OCI-LY3 (cell line): ENCODE results near the gene SND1.

Experiments
- H2AFZ ChIP-seq: fragments of 200-600, 300-600 bp; shearing (Covaris generic); 2 replicates; pipeline ENCODE4 v1.6.0; 2014; ENCODE audit warnings: antibody characterized with exemption, low read depth, low read length
- H3K27ac ChIP-seq: fragments of 200-600, 300-600 bp; sonication (generic); 2 replicates; pipeline ENCODE4 v1.5.1; 2014; ENCODE audit warnings: mild to moderate bottlenecking, low read length, moderate library complexity, mixed read lengths
- H3K27me3 ChIP-seq: fragments of 200-600, 300-600 bp; sonication (generic); 2 replicates; pipeline ENCODE4 v1.6.1; 2014; ENCODE audit warnings: low read depth, low read length, mixed read lengths
- H3K36me3 ChIP-seq: fragments of 200-600, 300-600 bp; sonication (generic); replicated peaks from 2 replicates; pipeline ENCODE3; 2014; ENCODE audit warnings: low read depth, low read length, mixed read lengths
- H3K4me1 ChIP-seq: fragments of 300-600, 200-600 bp; sonication (generic); 2 replicates; pipeline ENCODE4 v1.6.1; 2014; ENCODE audit warnings: low read length, mixed read lengths
- H3K4me2 ChIP-seq: fragments of 200-600, 300-600 bp; sonication (generic); 2 replicates; pipeline ENCODE4 v1.6.1; 2014; ENCODE audit warnings: low read length, mixed read lengths
- H3K4me3 ChIP-seq: fragments of 300-600, 200-600 bp; sonication (generic); 2 replicates; pipeline ENCODE4 v1.5.1; 2014; ENCODE audit warnings: antibody characterized with exemption, mild to moderate bottlenecking, low read length, moderate library complexity
- H3K79me2 ChIP-seq: fragments of 300-600, 200-600 bp; shearing (Covaris generic); 2 replicates; pipeline ENCODE4 v1.6.1; 2014; ENCODE audit warnings: mild to moderate bottlenecking, low read length, mixed read lengths
- H3K9ac ChIP-seq: fragments of 300-600, 200-600 bp; shearing (Covaris generic); 2 replicates; pipeline ENCODE4 v1.6.0; 2014; ENCODE audit warnings: mild to moderate bottlenecking, low read length, moderate library complexity
- H3K9me3 ChIP-seq: fragments of 200-600, 300-600 bp; shearing (Covaris generic); 2 replicates; pipeline ENCODE4 v1.6.1; 2014; ENCODE audit warnings: low read length, mixed read lengths; ENCODE audit not compliant: insufficient read depth
- H4K20me1 ChIP-seq: fragments of 200-600, 300-600 bp; sonication (generic); 2 replicates; pipeline ENCODE4 v1.6.1; 2016; ENCODE audit warnings: low read length, mixed read lengths; ENCODE audit not compliant: insufficient read depth
- EZH2phosphoT487 ChIP-seq: fragments of 200-600 bp; shearing (Covaris generic); IDR thresholded peaks from 2 replicates; pipeline ENCODE4 v1.6.1; 2018; ENCODE audit warnings: antibody characterized with exemption, mixed run types, low read depth
- TF ChIP-seq, protein P1 (sequence below): fragments of 200-600, 300-600 bp; sonication (generic); IDR thresholded peaks from 2 replicates; pipeline ENCODE4 v1.5.1; 2014; ENCODE audit warnings: antibody characterized with exemption, low read length, low read depth

Gene SND1

DNA sequence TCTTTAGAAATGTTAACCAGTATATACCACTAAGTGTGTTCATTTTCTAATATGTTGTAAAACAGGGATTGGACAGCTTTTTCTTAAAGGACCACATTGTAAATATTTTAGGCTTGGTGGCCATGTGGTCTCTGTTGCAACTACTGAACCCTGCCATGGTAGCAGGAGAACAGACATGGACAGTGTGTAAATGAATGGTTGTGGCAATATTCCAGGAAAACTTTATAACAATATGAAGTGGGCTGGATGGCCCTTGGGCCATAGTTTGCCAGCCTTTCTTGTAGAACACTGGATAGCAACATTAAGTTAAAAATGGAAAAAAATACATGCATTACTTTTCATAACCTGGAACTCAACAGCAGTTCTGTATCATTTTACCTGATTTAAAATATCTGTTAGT is 61.0 kb downstream of the SND1 start:
- no peak overlapping the region for H2AFZ ChIP-seq
- no peaks in the 10 kb centered on the region for H3K27me3 ChIP-seq
- H3K9ac ChIP-seq: no peak overlapping the region
- TF ChIP-seq, protein P1, sequence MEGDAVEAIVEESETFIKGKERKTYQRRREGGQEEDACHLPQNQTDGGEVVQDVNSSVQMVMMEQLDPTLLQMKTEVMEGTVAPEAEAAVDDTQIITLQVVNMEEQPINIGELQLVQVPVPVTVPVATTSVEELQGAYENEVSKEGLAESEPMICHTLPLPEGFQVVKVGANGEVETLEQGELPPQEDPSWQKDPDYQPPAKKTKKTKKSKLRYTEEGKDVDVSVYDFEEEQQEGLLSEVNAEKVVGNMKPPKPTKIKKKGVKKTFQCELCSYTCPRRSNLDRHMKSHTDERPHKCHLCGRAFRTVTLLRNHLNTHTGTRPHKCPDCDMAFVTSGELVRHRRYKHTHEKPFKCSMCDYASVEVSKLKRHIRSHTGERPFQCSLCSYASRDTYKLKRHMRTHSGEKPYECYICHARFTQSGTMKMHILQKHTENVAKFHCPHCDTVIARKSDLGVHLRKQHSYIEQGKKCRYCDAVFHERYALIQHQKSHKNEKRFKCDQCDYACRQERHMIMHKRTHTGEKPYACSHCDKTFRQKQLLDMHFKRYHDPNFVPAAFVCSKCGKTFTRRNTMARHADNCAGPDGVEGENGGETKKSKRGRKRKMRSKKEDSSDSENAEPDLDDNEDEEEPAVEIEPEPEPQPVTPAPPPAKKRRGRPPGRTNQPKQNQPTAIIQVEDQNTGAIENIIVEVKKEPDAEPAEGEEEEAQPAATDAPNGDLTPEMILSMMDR: no peak
- TF ChIP-seq EZH2phosphoT487: no peak
- H3K36me3 ChIP-seq: peaks cover 83% of the 10 kb centered on the region
- H3K4me1 ChIP-seq: peaks cover 4% of the 10 kb centered on the region; the same call in 1 of the 2 replicates
- H4K20me1 ChIP-seq: peaks cover 33% of the 10 kb centered on the region
- H3K79me2 ChIP-seq: peaks cover 93% of the 10 kb centered on the region
- no peak overlapping the region for H3K4me3 ChIP-seq
- no peak overlapping the region for H3K27ac ChIP-seq
- no peak overlapping the region for H3K4me2 ChIP-seq
- H3K9me3 ChIP-seq: peaks cover 4% of the 10 kb centered on the region; the same call in 1 of the 2 replicates

DNA sequence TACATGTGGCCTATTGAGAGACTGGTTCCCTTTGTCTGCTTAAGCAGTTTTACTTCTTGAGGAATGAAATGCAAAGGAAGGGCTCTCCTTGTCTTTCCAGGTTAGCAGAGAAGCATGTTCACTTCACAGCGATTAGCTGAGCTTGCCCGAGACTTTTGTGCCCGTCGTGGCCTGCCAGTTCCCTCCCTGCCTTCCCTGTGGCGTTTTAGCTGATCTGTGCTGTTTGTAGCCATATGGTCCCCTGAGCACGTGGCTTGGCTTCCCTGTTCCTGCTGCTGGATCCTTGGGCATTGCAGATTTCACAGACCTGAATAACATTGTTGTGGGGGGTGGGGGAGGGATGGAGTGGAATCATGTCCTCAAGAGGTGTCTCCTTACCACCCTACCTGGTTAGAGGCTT is 61.8 kb downstream of the SND1 start:
- H3K27me3 ChIP-seq: no peaks in the 10 kb centered on the region
- H4K20me1 ChIP-seq: peaks cover 40% of the 10 kb centered on the region
- H3K9me3 ChIP-seq: peaks cover 4% of the 10 kb centered on the region; the same call in 1 of the 2 replicates
- no peak overlapping the region for H3K4me3 ChIP-seq
- H3K36me3 ChIP-seq: peaks cover 82% of the 10 kb centered on the region
- H2AFZ ChIP-seq: no peak overlapping the region
- H3K27ac ChIP-seq: no peak overlapping the region
- no peak for TF ChIP-seq EZH2phosphoT487
- TF ChIP-seq, protein P1: no peak
- no peak overlapping the region for H3K4me2 ChIP-seq
- peaks cover 93% of the 10 kb centered on the region for H3K79me2 ChIP-seq
- H3K9ac ChIP-seq: no peak overlapping the region
- H3K4me1 ChIP-seq: peaks cover 4% of the 10 kb centered on the region; the same call in 1 of the 2 replicates

DNA sequence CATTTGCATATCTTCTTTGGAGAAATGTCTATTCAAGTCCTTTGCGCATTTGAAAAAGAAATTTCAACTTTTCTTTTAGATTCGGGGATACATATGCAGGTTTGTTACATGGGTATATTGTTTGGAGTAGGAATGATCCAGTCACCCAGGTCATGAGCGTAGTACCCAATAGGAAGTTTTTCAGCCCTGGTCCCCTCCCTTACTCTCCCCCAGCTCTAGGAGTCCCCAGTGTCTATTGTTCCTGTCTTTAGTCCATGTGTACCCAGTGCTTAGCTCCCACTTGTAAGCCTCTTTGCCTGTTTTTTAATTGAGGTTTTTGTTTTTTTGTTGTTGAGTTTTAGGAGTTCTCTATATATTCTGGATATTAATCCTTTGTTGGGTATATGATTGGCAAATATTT is 63.3 kb downstream of the SND1 start:
- H3K4me1 ChIP-seq: peaks cover 4% of the 10 kb centered on the region; the same call in 1 of the 2 replicates
- peaks cover 78% of the 10 kb centered on the region for H3K36me3 ChIP-seq
- no peak overlapping the region for H3K4me3 ChIP-seq
- H3K27me3 ChIP-seq: no peaks in the 10 kb centered on the region
- no peak overlapping the region for H3K27ac ChIP-seq
- TF ChIP-seq, protein P1: no peak
- TF ChIP-seq EZH2phosphoT487: no peak
- H3K9ac ChIP-seq: no peak overlapping the region
- H4K20me1 ChIP-seq: peaks cover 49% of the 10 kb centered on the region
- H2AFZ ChIP-seq: no peak overlapping the region
- H3K79me2 ChIP-seq: peaks cover 96% of the 10 kb centered on the region
- no peak overlapping the region for H3K4me2 ChIP-seq
- H3K9me3 ChIP-seq: peaks cover 4% of the 10 kb centered on the region; the same call in 1 of the 2 replicates

DNA sequence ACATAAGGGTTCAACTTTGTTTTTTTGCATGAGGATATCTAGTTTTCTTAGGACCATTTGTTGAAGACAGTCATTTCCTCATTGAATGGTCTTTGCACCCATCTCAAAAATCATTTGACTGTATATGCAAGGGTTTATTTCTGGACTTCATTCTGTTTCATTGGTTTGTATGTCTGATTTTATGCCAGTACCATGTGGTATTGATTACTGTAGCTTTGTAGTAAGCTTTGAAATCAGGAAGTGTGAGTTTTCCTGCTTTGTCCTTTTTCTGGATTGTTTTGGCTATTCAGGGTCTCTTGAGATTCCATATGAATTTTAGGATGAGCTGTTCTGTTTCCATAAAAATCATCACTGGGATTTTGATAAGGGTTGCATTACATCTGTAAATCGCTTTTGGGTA is 63.9 kb downstream of the SND1 start:
- TF ChIP-seq EZH2phosphoT487: no peak
- TF ChIP-seq, protein P1: no peak
- Histone ChIP-seq H4K20me1 (peaks cover 55% of the 10 kb centered on the region), H3K79me2 (peaks cover 97% of the 10 kb centered on the region)

More for the DNA sequence above, 63.9 kb downstream of the SND1 start:
- Histone ChIP-seq H3K36me3 (peaks cover 78% of the 10 kb centered on the region), H3K27me3 (no peaks in the 10 kb centered on the region), H3K27ac (no peak overlapping the region), H3K9ac (no peak overlapping the region), H3K9me3 (peaks cover 4% of the 10 kb centered on the region; the same call in 1 of the 2 replicates), H2AFZ (no peak overlapping the region), H3K4me2 (no peak overlapping the region), H3K4me1 (peaks cover 4% of the 10 kb centered on the region; the same call in 1 of the 2 replicates), H3K4me3 (no peak overlapping the region)
